ENCODE results near the gene SLC25A45.
A peak's percentile ranks its signal among the peaks of the same experiment; 100 is the strongest.

Gene SLC25A45, protein sequence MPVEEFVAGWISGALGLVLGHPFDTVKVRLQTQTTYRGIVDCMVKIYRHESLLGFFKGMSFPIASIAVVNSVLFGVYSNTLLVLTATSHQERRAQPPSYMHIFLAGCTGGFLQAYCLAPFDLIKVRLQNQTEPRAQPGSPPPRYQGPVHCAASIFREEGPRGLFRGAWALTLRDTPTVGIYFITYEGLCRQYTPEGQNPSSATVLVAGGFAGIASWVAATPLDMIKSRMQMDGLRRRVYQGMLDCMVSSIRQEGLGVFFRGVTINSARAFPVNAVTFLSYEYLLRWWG

DNA sequence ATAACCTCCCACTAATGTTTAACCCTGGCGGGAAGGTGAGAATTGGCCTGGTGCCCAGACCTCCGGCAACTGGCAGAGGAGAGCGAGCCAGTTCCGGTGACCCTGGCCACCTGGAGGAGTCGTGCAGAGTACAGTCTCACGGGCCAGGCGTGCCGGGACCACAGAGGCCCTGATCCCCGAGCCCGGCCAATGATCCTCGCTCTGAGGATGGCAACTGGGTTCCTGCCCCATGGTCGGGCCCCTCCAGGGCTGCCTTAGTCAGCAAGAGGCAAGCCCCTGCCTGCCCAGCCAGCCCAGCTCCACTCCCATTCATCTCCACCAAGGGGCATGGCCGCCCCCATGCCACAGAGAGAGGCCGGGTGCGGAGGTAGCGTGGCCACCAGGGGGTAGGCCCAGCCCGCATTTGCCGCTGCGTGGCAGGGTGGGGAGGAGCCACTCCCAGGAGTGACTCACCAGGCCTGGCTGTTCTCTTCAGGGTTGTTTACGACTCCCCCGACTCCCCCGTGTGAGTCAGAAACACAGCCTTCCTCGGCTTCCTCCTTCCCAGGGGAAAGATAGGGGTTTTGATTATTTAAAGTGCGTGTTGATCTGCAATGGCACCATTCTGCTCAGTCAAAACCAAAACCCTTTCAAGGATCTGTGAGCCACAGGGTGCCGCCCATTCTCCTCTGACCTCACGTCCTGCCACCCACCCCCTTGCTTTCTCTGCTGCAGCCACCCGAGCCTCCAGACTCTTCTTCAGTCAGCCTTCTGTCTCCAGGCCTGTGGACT, at the start of gene SLC25A45:
SLC25A45 (minus strand) TSS at position 614 of the 771 bp plus-strand sequence. CDS start 695 bp downstream, outside the sequence.
- DNase-seq (ENCODE audit: low read depth in 1 of 2, low spot score in 1 of 2), result peak; percentile 80 to 89

DNA sequence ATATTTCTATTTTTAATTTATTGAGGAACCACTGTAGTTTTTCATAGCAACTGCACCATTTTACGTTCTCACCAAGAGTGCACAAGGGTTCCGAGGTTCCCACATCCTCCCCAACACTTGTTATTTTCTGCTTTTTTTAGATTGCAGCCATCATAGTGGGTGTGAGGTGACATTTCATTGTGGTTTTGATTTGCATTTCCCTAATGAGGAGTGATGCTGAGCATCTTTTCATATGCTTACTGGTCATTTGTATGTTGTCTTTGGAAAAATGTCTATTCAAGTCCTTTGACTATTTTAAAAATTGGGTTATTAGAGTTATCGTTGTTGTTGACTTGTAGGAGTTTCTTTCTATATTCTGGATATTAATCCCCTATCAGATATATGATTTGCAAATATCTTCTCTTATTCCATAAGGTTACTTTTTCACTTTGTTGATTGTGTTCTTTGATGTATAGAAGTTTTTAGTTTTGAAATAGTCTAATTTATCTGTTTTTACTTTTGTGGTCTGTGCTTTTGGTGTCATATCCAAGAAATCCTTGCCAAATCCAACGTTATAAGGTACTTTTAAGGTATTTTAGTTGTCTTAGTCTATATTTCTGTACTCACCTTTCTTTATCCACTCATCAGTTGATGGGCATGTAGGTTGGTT, 49.1 kb upstream of the SLC25A45 start:
- no peak for DNase-seq (ENCODE audit: low read depth in 1 of 2, low spot score in 1 of 2)

DNA sequence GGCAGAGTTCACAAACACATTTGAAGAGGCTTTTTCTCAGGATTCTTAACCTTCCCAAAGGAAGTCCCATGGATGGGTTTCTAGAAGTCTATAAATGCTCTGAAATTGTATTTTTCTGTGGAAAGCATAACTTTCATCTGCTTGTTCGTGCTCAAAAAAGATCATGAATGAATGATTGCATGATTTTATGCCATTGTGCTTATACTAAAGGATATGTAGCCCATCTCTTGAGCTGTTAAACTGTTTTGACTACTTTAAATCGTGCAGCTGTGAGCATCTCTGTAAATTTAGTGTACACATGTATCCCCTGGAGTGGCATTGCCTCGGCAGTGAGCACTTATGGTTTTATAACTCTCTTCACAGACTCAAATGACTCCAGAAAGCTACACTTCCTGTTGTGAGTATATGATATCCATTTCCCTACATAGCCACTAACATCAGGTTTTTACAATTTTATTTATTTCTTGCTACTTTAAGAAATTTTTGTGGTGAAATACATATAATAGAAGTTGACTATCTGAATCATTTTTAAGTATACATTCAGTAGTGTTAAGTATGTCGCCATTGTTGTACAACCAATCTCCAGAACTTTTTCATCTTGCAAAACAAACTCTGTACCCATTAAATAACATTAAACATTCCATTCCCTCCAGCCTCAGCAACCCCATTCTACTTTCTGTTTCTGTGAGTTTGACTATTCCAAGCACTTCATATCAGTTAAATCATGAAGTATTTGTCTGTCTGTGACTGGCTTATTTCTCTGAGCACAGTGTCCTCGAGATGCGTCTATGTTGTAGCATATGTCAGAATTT, 48.2 kb upstream of the SLC25A45 start:
- no peak for DNase-seq (ENCODE audit: low read depth in 1 of 2, low spot score in 1 of 2)

DNA sequence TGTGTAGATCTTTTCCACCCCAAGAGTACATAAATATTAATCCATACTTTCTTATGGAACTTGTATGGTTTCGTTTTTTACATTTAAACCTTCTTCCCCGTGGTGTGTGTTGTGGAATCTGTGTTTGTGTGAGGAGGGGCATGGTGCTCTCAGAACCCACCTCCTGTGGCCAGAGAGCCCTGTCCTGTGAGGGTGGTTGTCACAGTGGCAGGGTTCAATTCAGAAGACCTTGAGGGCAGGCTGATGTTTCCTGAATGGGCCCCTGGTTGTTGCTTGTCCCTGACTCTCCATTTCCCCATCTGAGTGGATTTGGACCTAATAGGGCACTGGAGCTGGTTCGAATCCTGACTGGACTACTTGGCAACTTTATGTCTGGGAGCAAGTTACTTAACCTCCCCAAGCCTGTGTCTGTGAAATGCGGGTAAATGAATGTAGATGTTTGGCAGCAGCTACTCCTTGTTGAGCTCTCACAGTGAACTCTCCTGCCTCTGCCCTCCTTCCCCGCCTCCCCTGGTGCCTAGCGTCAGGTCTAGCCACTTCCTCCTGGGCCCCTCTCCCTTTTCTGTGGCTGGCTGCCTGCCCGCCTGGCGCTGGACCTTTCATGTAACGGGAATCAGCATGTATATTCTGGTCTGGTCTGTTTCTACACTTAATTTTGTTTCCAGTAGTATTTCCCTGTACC, 47.4 kb upstream of the SLC25A45 start:
- no peak for DNase-seq (ENCODE audit: low read depth in 1 of 2, low spot score in 1 of 2)

DNA sequence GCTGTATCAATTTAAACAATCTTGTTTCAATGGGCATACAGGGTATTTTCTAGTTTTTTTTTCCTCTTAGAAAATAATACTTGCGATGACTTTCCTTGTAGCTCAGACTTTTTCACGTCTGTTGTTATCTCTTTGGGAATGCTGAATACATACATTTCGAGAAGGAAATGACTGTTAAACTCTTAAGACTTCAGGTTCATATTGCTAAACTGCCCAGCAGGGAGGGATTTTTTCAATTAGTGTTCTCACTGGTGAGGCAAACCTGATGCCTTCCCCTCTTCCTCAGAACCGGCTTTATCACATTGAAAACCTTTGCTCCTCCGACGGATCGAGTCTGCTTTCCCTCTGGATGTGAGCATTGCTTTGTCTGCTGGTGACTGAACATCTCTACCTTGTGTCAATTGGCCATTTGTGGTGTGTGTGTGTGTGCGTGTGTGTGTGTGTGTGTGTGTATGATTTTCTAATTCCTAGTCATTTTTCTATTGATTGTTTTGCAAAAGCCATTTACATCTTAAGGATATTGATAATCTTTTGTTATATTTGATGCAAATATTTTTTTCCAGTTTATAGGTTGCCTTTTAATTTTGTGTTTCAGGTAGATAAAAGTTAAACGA, 46.7 kb upstream of the SLC25A45 start:
- DNase-seq (ENCODE audit: low read depth in 1 of 2, low spot score in 1 of 2), result no peak

DNA sequence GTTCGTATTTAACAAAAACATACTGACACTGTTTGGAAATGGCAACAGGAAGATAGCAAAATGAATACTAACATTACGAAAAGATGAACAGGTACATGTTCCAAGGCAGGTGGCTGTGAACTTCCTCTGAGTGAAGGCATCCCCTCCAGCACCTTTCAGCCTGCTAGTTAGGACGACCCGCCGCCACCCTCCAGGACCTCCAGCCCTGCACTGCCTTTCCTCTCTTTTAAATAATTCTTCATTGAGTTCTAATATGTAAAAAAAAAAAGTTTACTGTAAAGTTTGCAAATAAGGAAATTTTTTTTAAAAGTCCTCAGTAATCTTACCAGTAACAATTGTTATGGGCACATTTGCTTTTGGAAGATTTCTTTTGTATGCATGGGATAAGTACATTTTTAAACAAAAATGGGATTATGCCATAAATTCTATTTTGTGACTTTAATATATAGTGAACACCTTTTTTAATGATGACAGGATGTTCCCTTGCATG, 46.2 kb upstream of the SLC25A45 start:
- no peak for DNase-seq (ENCODE audit: low read depth in 1 of 2, low spot score in 1 of 2)

DNA sequence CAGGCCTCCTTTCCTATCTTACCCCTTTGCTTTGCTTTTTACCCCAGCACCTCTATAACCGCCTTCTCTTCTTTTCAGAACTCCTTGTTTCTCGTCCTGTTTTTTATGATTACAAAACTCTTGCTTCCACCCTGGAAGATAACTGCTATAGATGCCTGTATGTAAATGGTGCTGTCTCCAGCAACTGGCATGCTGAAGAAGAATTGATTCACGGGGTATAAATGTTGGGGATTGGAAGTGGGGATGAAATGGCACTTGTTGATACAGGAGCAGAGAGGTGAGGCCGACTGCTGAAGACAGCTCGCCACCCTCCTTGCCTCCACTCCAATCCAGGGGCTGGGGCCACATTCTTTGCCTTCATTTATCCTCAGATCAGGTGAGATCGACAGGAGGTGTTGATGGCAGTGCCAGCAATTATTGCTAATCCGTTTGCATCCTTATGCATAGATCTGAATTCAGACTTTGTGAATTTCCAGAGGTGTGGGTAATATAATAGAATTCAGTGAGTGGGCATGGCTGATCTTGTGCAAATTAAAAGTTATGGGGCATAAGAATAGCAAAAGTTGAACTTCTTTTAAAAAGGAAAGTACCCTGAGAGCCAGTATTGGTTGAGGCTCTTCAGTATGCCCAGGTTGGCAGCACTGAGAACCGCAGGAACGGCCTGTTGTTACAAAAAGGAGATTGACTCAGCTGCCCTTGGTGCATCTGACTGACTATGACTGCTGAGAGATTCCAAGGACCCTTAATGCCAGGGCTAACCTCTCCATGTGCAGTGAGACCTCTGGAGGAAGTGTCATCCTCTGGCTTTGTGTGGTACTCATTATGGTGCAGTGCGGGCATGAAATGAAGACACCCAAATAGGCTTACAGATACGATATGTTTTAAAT, 45.5 kb upstream of the SLC25A45 start:
- DNase-seq (ENCODE audit: low read depth in 1 of 2, low spot score in 1 of 2), result no peak

DNA sequence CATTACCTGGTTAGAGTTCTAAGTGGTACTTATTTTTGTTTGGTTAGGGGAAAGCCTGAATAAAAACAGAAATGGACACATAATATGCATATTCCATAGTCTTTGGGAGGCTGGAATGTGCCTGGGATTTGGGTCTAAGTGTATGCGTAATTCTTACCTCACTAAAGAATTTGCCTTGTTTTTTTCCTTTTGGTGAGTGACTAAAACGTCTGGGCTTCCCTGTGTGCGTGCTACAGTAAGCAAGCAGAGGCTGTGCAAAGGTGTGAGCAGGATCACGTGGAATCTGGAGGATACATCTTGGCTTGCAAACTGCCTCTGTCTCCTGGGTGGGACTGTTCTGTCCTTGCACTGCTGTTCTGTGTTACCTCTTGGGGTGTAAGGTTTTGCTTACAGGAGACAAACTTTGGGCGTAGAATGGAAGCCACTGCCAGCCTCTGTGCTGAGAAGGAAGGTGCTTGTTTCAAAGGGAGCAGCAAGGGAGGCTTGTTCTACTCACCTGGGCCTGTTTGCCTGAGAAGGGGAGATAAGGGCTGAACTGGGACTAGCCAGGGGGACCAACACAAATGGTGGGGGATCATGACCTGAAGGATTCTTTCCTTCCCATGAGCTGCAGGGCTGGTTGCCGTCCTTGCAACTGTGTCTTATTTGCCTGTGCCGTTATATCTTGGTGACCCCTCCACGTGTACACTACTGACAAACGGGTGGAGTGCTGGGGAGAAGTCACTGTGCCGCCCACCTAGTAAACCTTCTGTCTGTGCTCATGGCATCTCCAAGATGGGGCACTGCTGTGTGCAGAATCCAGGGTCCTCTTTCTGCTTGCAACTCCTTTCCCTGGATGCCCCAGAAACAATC, 44.6 kb upstream of the SLC25A45 start:
- DNase-seq (ENCODE audit: low read depth in 1 of 2, low spot score in 1 of 2), result no peak

DNA sequence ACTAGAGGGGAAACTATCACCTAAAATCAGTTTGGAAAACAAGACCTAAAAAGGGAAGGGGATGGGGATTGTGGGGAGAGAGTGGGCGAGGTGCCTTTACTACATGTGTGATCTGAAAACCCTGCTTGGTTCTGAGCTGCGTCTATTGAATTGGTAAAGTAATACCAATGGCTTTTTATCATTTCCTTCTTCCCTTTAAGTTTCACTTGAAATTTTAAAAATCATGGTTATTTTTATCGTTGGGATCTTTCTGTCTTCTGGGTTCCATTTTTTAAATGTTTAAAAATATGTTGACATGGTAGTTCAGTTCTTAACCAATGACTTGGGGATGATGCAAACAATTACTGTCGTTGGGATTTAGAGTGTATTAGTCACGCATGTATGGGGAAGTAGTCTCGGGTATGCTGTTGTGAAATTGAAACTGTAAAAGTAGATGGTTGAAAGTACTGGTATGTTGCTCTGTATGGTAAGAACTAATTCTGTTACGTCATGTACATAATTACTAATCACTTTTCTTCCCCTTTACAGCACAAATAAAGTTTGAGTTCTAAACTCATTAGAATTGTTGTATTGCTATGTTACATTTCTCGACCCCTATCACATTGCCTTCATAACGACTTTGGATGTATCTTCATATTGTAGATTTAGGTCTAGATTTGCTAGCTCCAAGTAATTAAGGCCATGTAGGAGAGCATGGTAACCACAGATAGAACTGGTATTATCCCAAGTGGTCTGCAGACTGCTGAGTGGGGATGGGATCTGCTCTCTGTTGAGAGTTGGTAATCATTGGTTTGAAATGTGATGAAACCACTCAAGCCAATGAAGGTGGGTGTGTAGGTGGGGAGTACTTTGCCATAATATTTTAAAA, 43.8 kb upstream of the SLC25A45 start:
- no peak for DNase-seq (ENCODE audit: low read depth in 1 of 2, low spot score in 1 of 2)

DNA sequence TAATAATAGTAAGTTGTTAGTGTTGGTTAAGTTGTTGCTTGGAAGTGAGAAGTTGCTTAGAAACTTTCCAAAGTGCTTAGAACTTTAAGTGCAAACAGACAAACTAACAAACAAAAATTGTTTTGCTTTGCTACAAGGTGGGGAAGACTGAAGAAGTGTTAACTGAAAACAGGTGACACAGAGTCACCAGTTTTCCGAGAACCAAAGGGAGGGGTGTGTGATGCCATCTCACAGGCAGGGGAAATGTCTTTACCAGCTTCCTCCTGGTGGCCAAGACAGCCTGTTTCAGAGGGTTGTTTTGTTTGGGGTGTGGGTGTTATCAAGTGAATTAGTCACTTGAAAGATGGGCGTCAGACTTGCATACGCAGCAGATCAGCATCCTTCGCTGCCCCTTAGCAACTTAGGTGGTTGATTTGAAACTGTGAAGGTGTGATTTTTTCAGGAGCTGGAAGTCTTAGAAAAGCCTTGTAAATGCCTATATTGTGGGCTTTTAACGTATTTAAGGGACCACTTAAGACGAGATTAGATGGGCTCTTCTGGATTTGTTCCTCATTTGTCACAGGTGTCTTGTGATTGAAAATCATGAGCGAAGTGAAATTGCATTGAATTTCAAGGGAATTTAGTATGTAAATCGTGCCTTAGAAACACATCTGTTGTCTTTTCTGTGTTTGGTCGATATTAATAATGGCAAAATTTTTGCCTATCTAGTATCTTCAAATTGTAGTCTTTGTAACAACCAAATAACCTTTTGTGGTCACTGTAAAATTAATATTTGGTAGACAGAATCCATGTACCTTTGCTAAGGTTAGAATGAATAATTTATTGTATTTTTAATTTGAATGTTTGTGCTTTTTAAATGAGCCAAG, 42.9 kb upstream of the SLC25A45 start:
- DNase-seq (ENCODE audit: low read depth in 1 of 2, low spot score in 1 of 2), result peak; percentile 64 to 75

DNA sequence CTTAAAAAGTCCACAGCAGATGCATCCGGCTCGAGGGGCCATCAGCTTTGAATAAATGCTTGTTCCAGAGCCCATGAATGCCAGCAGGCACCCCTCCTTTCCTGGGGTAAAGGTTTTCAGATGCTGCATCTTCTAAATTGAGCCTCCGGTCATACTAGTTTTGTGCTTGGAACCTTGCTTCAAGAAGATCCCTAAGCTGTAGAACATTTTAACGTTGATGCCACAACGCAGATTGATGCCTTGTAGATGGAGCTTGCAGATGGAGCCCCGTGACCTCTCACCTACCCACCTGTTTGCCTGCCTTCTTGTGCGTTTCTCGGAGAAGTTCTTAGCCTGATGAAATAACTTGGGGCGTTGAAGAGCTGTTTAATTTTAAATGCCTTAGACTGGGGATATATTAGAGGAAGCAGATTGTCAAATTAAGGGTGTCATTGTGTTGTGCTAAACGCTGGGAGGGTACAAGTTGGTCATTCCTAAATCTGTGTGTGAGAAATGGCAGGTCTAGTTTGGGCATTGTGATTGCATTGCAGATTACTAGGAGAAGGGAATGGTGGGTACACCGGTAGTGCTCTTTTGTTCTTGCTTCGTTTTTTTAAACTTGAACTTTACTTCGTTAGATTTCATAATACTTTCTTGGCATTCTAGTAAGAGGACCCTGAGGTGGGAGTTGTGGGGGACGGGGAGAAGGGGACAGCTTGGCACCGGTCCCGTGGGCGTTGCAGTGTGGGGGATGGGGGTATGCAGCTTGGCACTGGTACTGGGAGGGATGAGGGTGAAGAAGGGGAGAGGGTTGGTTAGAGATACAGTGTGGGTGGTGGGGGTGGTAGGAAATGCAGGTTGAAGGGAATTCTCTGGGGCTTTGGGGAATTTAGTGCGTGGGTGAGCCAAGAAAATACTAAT, 42.0 kb upstream of the SLC25A45 start:
- DNase-seq (ENCODE audit: low read depth in 1 of 2, low spot score in 1 of 2), result peak in 1 of 2 donors; percentile 56

DNA sequence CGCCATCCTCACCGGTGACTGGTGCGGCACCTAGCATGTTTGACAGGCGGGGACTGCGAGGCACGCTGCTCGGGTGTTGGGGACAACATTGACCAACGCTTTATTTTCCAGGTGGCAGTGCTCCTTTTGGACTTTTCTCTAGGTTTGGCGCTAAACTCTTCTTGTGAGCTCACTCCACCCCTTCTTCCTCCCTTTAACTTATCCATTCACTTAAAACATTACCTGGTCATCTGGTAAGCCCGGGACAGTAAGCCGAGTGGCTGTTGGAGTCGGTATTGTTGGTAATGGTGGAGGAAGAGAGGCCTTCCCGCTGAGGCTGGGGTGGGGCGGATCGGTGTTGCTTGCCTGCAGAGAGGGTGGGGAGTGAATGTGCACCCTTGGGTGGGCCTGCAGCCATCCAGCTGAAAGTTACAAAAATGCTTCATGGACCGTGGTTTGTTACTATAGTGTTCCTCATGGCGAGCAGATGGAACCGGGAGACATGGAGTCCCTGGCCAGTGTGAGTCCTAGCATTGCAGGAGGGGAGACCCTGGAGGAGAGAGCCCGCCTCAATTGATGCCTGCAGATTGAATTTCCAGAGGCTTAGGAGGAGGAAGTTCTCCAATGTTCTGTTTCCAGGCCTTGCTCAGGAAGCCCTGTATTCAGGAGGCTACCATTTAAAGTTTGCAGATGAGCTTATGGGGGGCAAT, 41.2 kb upstream of the SLC25A45 start:
- no peak for DNase-seq (ENCODE audit: low read depth in 1 of 2, low spot score in 1 of 2)

DNA sequence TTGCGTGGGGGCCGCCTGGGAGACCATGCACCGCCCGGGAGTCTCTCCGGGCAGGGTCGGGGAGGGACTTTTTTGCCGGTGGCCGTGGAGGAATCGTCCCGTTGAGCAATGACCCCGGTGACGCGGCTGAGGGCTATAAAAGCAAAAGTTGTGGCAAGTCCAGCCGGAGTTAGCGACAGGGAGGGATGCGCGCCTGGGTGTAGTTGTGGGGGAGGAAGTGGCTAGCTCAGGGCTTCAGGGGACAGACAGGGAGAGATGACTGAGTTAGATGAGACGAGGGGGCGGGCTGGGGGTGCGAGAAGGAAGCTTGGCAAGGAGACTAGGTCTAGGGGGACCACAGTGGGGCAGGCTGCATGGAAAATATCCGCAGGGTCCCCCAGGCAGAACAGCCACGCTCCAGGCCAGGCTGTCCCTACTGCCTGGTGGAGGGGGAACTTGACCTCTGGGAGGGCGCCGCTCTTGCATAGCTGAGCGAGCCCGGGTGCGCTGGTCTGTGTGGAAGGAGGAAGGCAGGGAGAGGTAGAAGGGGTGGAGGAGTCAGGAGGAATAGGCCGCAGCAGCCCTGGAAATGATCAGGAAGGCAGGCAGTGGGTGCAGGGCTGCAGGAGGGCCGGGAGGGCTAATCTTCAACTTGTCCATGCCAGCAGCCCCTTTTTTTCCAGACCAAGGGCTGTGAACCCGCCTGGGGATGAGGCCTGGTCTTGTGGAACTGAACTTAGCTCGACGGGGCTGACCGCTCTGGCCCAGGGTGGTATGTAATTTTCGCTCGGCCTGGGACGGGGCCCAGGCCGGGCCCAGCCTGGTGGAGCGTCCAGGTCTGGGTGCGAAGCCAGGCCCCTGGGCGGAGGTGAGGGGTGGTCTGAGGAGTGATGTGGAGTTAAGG, 40.4 kb upstream of the SLC25A45 start, which contains the start of gene NEAT1:
NEAT1 (plus strand) TSS at position 166 of the 883 bp plus-strand sequence.
- peak; percentile 87 to 89 for DNase-seq (ENCODE audit: low read depth in 1 of 2, low spot score in 1 of 2)
